ENCODE results near the gene PIK3R2.
A peak's percentile ranks its signal among the peaks of the same experiment; 100 is the strongest.

Gene PIK3R2

GRCh38 chr19:18164072-18164471 is 11.1 kb downstream of the PIK3R2 start:
- H3K4me3 ChIP-seq (ENCODE audit: low read length) = no peak overlapping the region
- TF ChIP-seq CTCF (IDR thresholded peaks at IDR 0.05; ENCODE audit: insufficient read depth, low read depth, low read length, missing control alignments) = no peak

GRCh38 chr19:18165794-18166544 is 13.0 kb downstream of the PIK3R2 start:
- no peak overlapping the region for H3K4me3 ChIP-seq (ENCODE audit: low read length)
- no peak for TF ChIP-seq CTCF (IDR thresholded peaks at IDR 0.05; ENCODE audit: insufficient read depth, low read depth, low read length, missing control alignments)
- no peak for DNase-seq (ENCODE audit: low read depth)

More at GRCh38 chr19:18164072-18164471, 11.1 kb downstream of the PIK3R2 start:
- no peak for DNase-seq (ENCODE audit: low read depth)

GRCh38 chr19:18167011-18167410 is 14.0 kb downstream of the PIK3R2 start:
- DNase-seq (ENCODE audit: low read depth) = no peak
- no peak for TF ChIP-seq CTCF (IDR thresholded peaks at IDR 0.05; ENCODE audit: insufficient read depth, low read depth, low read length, missing control alignments)
- H3K4me3 ChIP-seq (ENCODE audit: low read length) = no peak overlapping the region

GRCh38 chr19:18167975-18168645 is 15.1 kb downstream of the PIK3R2 start:
- TF ChIP-seq CTCF (IDR thresholded peaks at IDR 0.05; ENCODE audit: insufficient read depth, low read depth, low read length, missing control alignments) = peak; percentile 73
- DNase-seq (ENCODE audit: low read depth) = no peak
- H3K4me3 ChIP-seq (ENCODE audit: low read length) = no peak overlapping the region

- no peak for TF ChIP-seq CTCF (IDR thresholded peaks at IDR 0.05; ENCODE audit: insufficient read depth, low read depth, low read length, missing control alignments)
- DNase-seq (ENCODE audit: low read depth) = no peak
- H3K4me3 ChIP-seq (ENCODE audit: low read length) = no peak overlapping the region
Observed at GRCh38 chr19:18168673-18169381, 15.9 kb downstream of the PIK3R2 start.

GRCh38 chr19:18170714-18171255 is 17.8 kb downstream of the PIK3R2 start:
- no peak overlapping the region for H3K4me3 ChIP-seq (ENCODE audit: low read length)
- no peak for DNase-seq (ENCODE audit: low read depth)

More at GRCh38 chr19:18170714-18171255, 17.8 kb downstream of the PIK3R2 start:
- no peak for TF ChIP-seq CTCF (IDR thresholded peaks at IDR 0.05; ENCODE audit: insufficient read depth, low read depth, low read length, missing control alignments)
